ENCODE measurements around the gene TMEM178B. TPM values are rescaled to one million over a fixed set of nuclear protein-coding genes. Genes with fewer than 3 reads are reported as not detected.

Gene TMEM178B
- polyA plus RNA-seq, 1 of the 3 experiments (the other 2 are of a cell fraction), result 0.20 TPM

- WGBS (ENCODE audit: low lambda C conversion rate), result 35% methylated on average over 4 of the region's 4 CpGs
- POLR2A ChIA-PET, result no interaction called here
These were observed 153.6 kb downstream of the TMEM178B start for GRCh38 chr7:141227454-141227853.

More at GRCh38 chr7:141227454-141227853, 153.6 kb downstream of the TMEM178B start:
- no peaks in the 10 kb centered on the region for H3K27me3 ChIP-seq (ENCODE audit: insufficient read depth)
- H3K27ac ChIP-seq (ENCODE audit: low read depth in 2 of 2, low read length in 1 of 2), result no peak overlapping the region
- H3K79me2 ChIP-seq (ENCODE audit: insufficient read depth), result no peaks in the 10 kb centered on the region
- peaks cover 0 to 6% of the 10 kb centered on the region in 2 experiments; a peak in 2 of 4 replicates for H3K4me1 ChIP-seq (ENCODE audit: control insufficient read depth in 1 of 2, insufficient read depth in 2 of 2, low read depth in 1 of 2, low read length in 1 of 2)
- DNase-seq, result no peak
- no peaks in the 10 kb centered on the region for H3F3A ChIP-seq (replicated peaks; ENCODE audit: insufficient read depth)
- H3K9me3 ChIP-seq, result no peaks in the 10 kb centered on the region
- CTCF ChIA-PET, result interaction anchor here (0.6 to 2.0 kb wide), 4 partner anchors 9 to 16 kb away, joined by 3 to 5 read pairs (median 4); no protein-coding TSS in a partner anchor
- TF ChIP-seq CHD2 (IDR thresholded peaks at IDR 0.05; ENCODE audit: low read length, partially characterized antibody), result no peak
- TF ChIP-seq FOXJ3 (CRISPR knock-in tag; IDR thresholded peaks at IDR 0.05), result no peak
- no peak for TF ChIP-seq TCF12 (IDR thresholded peaks at IDR 0.05)
- TF ChIP-seq NFIC (IDR thresholded peaks at IDR 0.05; ENCODE audit: borderline replicate concordance), result no peak
- TF ChIP-seq RXRA (IDR thresholded peaks at IDR 0.05; ENCODE audit: borderline replicate concordance, low read depth), result no peak
- no peak for TF ChIP-seq IRF3 (IDR thresholded peaks at IDR 0.05; ENCODE audit: low read depth, low read length)
- no peak for TF ChIP-seq MAX (IDR thresholded peaks at IDR 0.05; ENCODE audit: low read depth)
- no peak for TF ChIP-seq REST (IDR thresholded peaks at IDR 0.05; ENCODE audit: low read depth, low read length)
- TF ChIP-seq PBX3 (IDR thresholded peaks at IDR 0.05), result no peak
- TF ChIP-seq GABPA (IDR thresholded peaks at IDR 0.05; ENCODE audit: low read depth), result no peak
- no peaks in the 10 kb centered on the region for H3K36me3 ChIP-seq (replicated peaks in 1 of 2; ENCODE audit: control insufficient read depth in 1 of 2, insufficient read depth in 2 of 2, low read length in 1 of 2)
- no peak overlapping the region for H3K4me3 ChIP-seq (ENCODE audit: low read depth in 2 of 2, low read length in 1 of 2)
- H3K9ac ChIP-seq, result no peak overlapping the region
- H3K4me2 ChIP-seq, result no peak overlapping the region
- H3K9me2 ChIP-seq, result no peaks in the 10 kb centered on the region
- no peak overlapping the region for H2AFZ ChIP-seq (ENCODE audit: low read depth)
- no peaks in the 10 kb centered on the region for H4K20me1 ChIP-seq (ENCODE audit: insufficient read depth)

Data from SK-N-SH (cell line).